Erythroblast (primary cell): ENCODE measurements around the gene FBXL16.

Experiments
- GATA1 ChIP-seq: IDR thresholded peaks from 2 replicates; pipeline ENCODE4 v1.6.1; 2011; ENCODE audit warnings: low read depth, mild to moderate bottlenecking, control low read depth, low read length, moderate library complexity
- POLR2A ChIP-seq: IDR thresholded peaks from 2 replicates; pipeline ENCODE4 v1.6.1; 2011; ENCODE audit warnings: mild to moderate bottlenecking, low read length

DNA sequence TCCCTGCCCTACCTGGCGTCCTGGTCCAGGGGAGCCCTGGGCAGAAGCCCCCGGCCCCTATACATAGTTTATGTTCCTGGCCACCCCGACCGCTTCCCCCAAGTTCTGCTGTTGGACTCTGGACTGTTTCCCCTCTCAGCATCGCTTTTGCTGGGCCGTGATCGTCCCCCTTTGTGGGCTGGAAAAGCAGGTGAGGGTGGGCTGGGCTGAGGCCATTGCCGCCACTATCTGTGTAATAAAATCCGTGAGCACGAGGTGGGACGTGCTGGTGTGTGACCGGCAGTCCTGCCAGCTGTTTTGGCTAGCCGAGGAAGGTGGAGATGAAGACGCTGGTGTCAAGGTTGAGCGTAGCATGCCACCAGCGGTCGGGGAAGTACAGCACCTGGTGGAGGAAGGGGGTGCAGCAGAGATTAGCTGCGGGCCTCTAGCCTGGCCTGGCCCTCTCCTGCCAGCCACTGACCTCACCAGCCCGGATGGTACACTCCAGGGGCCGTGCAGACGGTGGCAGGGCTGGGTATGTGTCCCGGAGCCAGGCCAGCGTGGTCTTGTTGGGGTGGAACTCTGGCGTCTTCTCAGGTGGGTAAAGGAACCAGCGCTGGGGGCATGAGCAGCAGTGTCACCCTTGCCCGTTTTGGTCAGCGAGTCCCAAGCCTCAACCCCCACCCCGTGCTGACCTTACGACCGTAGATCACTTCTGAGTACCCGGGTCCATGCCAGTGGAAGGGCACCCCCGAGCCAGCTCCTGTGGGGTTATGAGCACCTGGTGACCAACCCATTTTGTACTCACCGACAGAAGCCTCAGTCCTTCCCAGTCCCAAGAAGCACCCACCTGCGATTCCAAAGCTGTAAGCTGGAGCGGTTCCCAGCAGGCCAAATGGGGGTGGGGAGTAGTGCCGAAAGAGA lies 22.9 kb downstream of the FBXL16 start:
- TF ChIP-seq POLR2A (no peak), GATA1 (no peak)
